ENCODE results near the gene DDX31. TPM values are rescaled to one million over a fixed set of nuclear protein-coding genes. Genes with fewer than 3 reads are reported as not detected.
"Not testable (repeated sequence)": the region's sequence is repeated elsewhere in the genome, so short reads cannot be mapped to it uniquely, and the experiment has no call there.

The DDX31 gene
- polyA plus RNA-seq, 4 donors, result 10.3 to 20.0 (median 15.9) TPM

DNA sequence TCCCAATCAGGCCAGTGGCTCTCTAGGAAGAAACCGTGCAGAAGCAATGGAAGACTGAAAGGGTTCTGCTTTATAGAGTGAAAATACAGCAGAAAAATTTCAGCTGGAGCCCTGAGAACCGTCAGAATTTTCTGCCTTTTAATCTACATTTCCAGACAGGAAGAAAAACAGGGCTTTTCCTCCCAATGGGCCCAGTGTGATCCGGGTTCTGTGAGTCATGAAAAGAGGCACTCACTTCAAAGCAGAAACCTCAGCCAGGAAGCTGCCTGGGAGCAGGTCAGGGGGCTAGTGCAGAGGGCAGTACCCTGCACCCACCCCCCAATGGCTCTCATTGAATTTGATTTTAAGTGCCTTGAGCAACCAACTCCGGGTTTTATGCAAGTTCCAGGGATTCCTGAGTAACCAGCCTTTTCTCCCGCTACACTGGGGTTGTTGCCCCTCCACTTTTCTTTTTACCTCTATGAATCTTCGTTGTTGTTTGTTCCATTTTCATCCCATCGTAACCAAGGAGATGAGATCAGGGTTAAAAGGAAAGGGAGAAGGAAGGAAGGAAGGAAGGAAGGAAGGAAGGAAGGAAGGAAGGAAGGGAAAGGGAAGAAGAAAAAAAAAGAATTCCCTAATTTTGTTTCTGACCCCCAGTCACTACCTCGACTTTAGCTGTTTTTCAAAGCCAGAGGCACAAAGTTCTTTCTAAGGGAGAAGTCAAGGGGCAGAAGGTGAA lies 86.0 kb downstream of the DDX31 start:
- DNase-seq (ENCODE audit: low read depth in 4 of 4, low spot score in 3 of 4), result no peak

DNA sequence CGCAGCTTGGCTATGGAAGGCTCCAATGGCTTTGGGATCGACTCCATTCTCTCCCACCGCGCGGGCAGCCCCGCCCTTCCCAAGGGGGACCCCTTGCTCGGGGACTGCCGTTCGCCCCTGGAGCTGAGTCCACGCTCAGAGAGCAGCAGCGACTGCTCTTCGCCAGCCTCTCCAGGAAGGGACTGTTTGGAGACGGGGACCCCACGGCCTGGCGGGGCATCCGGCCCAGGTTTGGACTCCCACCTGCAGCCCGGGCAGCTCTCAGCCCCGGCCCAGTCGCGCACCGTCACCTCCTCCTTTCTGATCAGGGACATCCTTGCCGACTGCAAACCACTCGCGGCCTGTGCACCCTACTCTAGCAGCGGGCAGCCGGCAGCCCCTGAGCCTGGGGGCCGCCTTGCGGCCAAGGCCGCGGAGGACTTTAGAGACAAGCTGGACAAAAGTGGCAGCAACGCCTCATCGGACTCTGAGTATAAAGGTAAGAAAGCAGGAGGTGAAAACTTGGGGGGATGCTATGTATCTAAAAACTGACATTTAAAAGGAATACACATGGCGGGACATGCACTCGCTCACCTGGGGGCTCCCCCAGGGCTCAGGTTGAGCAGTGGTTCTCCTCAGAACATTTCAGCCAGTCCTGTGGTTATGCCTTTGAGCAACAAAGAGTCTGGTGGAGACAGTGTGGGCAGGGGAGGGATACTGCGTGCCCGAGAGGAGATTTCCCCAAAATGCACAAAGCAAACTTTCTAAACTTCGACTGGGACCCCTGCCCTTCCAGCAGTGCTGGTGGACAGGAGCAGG lies 86.8 kb downstream of the DDX31 start:
- DNase-seq (ENCODE audit: low read depth in 4 of 4, low spot score in 3 of 4), result no peak

DNA sequence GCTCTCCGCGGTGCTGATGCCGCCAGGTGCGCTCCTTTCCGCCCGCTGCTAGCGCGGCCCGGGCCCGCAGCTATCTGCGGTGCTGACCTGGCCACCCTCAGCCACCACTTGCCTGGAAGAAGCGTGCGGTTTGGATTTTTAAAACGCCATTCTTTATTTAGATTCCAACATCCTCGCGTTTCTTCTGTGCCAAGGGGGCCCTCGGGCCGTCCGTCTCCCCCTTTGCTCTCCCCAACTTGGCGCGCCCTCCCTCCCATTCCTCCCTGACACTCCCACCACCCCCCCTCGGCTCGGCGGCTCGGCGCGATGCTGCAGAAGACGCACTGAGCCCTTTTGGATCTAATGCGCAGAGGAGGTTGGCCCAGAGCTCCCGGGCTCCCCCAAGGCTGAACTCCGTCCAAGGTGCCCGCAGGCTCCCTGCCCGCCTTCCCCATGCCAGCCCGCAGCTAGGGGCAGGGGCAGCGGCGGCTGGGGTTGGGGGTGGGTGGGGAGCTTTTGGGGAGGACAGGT lies 87.5 kb downstream of the DDX31 start, which contains the start of gene BARHL1:
TSS of gene BARHL1 (plus strand) at position 331 of the 510 bp plus-strand sequence. CDS start 192 bp downstream, outside the sequence.
- no peak for DNase-seq (ENCODE audit: low read depth in 4 of 4, low spot score in 3 of 4)

DNA sequence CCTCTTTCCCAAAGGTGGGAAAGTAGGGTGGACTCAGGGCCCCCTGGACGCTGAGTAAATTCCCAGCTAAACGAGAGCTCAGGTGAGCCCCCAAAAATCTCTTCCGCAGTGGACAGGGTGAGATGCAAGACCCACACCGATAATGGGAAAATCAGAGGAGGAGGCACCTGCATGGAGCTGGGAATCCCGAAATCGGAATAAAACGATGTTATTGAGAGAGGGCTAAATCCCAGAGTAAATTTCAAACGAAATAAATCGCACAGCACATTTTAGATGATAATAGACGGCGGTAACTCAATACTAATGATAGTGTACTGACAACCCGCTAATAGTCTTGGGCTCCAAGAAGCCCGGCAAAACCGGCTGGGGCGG lies 90.4 kb downstream of the DDX31 start:
- no peak for DNase-seq (ENCODE audit: low read depth in 4 of 4, low spot score in 3 of 4)

DNA sequence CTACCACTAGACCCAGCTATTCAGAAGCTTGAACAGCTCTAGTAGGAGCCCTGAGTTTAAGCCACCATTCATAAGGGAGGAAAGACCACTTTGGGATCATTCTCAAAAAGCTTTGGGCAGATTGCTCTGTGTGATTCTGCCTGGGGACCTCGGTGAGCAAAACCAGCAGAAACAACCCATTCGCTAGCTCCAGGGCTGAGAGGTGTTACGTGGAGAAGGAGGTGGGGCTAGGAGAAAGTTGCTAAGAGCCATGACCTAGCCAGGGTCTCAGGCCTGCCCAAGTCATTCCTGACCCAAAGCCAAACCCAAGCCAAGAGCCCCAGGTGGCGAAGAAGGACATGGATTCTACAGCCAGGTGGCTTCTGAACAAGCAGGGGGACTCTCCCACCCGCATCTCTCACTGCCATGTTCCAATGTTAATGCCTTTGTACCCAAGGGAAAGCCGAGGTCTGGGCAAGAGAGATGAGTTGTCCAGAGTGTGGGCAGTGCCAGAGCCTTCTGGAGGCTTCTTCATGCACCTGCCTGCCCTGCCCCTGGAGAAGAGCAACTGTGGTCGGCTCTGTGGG lies 91.3 kb downstream of the DDX31 start:
- DNase-seq (ENCODE audit: low read depth in 4 of 4, low spot score in 3 of 4), result no peak

DNA sequence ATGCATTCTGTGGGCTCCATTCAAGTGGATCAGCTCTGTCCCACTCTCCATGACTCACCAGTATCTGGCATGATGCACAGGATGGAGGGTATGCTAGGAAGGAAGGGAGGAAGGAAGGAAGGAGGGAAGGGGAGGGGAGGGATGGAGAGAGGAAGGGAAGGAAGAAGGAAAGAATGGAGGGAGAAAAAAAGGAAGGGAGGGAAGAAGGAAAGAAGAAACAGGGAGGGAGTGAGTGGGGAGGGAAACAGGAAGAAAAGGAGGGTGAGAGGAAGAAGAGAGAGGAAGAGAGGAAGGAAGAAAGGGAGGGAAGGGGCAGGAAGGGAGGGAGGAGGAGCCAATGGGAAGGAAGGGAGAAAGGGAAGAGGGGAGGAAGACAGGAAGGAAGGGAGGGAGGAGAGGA lies 92.7 kb downstream of the DDX31 start:
- DNase-seq (ENCODE audit: low read depth in 4 of 4, low spot score in 3 of 4), result no peak

DNA sequence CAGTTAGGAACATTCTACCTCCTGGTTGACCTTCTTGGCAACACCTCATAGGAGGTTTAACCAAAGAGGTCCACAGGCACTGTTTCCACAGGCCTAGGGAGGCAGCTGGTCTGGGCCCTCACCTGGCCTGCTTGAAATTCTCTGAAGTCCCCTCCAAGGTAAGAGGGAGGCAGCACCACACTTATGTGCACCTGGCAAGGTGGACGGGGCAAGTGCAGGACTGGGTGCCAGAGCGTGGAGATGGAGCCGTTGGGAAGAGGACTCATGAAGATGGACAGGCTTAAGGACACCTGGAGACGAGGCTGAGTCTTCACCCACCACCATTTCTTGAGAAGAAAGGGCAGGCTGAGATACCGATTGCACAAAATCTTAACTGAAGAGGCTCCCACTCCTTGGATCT lies 94.0 kb downstream of the DDX31 start:
- no peak for DNase-seq (ENCODE audit: low read depth in 4 of 4, low spot score in 3 of 4)

DNA sequence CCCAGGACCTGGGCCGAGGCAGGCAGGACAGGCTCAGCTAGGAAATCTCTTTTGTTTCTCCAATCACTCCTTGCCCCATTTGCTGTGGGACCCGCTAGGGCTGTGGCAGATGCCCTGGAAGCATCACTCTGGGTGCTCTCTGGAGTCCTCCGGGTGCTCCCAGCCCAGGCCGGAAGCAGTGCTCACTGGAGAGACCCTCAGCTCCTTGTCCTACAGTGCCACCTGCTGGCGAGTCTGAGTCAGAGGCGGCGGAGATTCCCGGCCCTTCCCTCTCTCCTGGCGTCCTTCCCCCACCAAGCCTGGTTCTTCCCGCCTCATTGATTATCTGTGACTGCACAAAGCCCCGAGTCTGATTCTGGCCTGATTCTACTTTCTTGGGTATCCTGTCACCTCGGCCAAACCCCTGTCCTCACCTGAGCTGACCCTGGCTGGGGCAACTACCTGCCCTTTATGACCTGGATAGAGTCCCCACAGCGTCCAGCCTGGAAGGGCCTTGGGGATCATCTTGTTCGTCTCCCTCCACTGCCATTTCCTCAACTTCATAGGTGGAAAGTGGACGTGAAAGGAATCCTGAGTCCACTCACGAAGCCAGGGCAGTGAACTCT lies 94.7 kb downstream of the DDX31 start:
- DNase-seq (ENCODE audit: low read depth in 4 of 4, low spot score in 3 of 4), result peak in 3 of 4 donors; percentile 51 to 57 (median 55)

DNA sequence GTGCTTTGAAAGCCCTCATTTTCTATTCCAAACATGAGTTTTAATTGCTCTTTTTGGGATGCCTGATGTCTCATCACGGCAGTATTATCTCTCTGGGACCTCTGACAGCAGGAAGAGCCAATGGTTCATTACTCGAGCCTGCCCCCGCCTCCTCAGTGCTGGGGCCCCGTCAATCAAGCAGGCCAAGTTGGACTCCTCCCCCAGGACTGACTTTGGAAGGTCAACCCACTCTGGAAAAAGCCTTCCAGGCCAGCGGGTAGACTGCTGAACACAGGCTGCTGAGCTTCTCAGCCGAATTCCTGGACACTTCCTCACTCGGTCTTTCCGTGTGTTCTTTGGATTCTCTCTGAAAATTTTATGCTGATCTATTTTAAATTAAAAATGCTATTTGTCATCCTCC lies 96.9 kb downstream of the DDX31 start:
- DNase-seq (ENCODE audit: low read depth in 4 of 4, low spot score in 3 of 4), result no peak

DNA sequence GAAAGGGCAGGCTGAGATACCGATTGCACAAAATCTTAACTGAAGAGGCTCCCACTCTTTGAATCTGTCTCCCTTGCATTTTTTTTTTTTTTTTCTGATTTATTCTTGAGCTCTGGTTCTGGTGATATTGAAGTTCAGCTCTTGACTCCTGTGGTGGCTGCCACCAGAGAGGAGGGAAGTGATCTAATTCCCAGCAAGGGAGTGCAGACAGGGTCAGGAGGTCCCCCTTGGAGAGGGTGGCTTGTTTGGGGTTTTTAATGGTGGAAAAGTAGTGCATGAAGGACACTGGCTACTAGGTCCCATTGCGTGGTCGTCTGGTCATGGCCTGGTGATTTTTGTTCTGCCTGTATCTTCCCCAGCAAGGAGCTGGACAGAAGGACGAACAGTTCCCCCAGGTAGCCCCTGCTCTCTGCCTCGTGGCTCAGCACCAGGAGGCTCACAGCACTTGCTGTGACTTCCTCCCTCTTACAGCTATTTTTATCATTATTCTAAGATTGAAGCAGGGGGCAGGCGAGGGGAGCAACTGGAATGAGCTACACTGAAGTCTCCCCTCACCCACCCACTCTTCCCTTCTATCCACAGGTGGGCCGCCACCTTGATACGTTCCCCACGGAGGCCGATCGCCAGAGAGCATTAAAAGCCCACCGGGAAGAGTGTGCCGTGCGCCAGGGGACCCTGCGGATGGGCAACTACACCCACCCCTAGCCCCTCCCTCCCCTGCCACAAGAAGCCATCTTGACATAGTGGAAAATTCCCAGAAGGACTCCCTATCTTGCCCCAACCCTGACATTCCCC lies 97.8 kb downstream of the DDX31 start:
- DNase-seq (ENCODE audit: low read depth in 4 of 4, low spot score in 3 of 4), result no peak

DNA sequence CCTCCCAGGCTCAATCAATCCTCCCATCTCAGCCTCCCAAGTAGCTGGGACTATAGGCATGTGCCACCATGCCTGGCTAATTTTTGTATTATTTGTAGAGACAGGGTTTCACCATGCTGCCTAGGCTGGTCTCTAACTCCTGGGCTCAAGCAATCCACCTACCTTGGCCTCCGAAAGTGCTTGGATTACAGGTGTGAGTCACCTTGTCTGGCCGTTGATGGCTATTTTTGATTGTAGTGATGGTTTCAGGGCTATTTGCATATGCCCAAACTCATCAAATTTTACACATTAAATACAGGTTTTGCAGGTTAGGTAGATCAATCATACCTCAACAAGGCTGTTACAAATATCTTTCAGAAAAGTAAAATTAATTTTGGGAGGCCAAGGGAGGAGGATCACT lies 101.0 kb downstream of the DDX31 start:
- not testable (repeated sequence) for DNase-seq (ENCODE audit: low read depth in 4 of 4, low spot score in 3 of 4)

DNA sequence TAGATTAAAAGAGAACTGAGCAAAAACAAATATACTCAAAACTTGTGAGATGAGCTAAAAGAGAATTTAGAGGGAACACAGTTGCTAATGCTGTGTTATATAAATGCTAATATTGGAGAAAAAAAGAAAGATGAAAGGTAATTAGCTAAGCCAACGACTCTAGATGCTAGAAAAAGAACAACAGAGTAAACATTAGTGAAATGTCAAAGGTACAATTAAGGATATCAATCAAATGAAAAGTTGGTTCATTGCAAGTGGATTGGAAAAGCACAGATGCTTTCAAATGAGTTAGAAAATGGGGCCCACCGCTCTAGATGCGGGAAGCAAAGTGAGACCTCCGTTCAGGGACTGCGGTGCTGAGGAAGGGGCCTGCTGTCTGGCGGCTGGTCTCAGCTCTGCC lies 105.3 kb downstream of the DDX31 start:
- DNase-seq (ENCODE audit: low read depth in 4 of 4, low spot score in 3 of 4), result no peak

DNA sequence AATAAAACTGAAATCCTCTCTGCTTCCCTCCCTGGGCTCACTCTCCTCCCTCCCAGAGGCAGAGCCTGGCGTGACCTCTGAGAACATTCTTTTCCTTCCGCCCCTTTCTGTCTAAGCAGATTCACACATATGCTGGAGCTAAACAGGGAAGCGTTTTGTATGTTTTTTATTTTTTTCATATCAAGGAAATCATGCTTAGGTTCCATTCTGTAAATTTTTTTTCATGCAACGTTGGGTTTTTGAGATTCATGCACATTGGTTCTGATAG lies 107.5 kb downstream of the DDX31 start:
- no peak for DNase-seq (ENCODE audit: low read depth in 4 of 4, low spot score in 3 of 4)

DNA sequence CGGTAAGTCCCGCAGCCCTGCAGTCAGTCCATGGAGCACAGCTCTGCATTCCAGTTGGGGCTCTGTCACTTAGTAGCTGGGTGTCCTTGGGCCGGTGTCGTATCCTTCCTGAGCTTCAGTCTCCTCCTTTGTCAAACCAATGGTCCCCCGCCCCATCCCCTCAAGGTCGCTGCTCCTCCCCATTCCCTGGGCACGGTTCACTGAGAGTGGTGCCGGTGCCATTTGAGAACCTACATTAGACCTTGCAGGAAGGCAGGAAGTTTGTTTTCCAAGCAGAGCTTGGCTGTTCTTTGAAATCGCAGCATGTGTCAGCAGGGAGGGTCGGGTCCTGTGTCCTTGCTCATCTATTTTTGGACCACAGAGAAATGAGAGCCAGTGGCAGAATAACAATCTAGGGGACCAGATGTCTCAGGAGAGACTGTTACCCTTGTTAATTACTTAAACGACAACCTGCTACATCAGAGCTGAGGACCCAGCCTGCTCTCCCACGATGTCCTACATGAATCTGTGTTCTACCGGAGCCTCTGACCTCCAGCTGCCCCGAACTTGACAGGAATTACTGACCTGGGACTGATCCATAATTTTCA lies 109.1 kb downstream of the DDX31 start:
- DNase-seq (ENCODE audit: low read depth in 4 of 4, low spot score in 3 of 4), result no peak

DNA sequence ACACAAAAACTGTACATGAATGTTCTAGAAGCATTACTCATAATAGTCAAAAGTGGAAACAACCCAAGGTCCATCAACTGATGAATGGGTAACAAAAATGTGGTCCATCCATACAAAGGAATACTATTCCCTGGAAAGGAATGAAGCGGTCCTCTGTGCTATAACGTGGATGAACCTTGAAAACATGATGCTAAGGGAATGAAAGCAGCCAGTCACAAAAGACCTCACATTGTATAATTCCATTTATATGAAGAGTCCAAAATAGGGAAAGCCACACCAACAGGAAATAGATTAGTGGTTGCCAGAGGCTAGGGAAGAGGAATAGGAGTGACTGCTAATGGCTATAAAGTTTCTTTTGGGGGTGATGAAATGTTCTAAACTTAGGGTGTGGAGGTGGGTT lies 110.1 kb downstream of the DDX31 start:
- DNase-seq (ENCODE audit: low read depth in 4 of 4, low spot score in 3 of 4), result no peak

DNA sequence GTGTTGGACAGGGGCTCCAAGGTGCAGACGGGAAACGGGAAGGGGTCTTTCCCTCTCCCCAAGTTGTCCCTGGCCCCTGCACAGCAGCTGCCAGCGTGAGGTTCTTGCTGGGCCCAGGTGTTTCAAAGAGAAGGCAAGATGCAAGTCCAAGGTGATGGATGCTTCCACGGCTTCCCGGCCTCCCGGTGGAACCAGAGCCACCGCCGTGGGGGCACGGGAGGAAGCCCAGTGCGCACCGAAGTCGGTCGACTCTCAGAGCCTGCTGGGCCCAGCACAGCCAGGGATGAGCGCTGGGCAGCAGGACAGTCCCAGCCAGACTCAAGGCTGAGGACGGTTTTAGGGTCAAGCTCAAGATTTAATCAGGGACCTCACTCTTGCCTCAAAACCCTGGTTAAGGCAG lies 112.6 kb downstream of the DDX31 start:
- no peak for DNase-seq (ENCODE audit: low read depth in 4 of 4, low spot score in 3 of 4)

DNA sequence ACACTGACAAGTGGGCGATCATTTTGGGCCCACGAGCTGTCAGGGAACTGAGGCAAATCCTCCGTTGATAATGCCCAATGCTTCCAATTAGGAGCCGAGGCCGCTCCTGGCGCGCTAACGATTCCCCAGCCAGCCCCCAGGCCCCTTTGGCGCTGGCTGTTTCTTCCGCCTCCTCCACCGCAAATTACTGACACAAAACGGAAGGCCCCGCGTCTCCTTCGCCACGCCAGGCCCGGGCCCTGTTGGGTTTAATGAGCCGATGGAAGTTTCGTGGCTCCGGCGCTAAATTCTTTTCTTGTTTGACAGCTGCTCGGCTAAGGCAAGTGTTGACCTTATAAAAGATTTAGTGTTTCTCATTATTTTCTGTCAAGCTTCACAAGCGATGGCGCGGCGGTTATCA lies 113.1 kb downstream of the DDX31 start:
- no peak for DNase-seq (ENCODE audit: low read depth in 4 of 4, low spot score in 3 of 4)

DNA sequence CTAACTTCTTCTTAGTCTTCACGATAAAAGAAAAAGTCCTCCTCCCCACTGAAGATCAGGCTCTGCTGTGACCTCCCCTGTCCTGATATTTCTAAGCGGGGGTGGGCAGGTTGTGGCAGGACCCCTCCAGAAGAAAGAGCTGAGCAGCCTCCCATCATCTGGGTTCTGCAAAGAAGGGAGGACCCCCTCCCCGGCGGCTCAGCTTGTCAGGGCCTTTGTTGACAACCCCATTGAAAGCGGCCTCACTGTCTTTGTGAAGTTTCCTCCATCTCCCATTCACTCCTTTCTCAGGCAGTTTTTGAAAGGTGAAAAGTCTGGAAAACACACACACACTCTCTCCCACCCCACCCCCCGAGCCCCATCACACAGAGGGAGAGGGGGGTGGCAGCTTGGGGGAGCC lies 113.5 kb downstream of the DDX31 start:
- no peak for DNase-seq (ENCODE audit: low read depth in 4 of 4, low spot score in 3 of 4)

DNA sequence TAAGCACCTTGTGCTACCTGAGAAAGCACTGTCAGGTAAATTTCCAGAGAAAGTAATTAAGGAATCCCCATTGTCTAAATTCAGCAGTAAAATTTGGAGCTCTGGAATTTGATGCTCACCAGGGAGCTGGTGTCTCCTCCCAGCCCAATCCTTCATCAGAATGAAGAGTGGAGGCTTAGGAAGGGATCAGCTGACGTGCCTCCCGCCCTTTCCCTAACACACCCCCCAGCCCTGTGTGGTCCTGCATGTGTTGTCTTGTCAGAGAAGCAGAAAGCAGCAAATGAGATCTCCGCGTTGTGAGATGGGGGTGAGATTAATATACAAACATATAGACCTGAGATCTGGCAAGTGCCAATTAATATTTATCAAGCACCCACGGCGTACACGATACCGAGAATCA lies 114.3 kb downstream of the DDX31 start:
- no peak for DNase-seq (ENCODE audit: low read depth in 4 of 4, low spot score in 3 of 4)

DNA sequence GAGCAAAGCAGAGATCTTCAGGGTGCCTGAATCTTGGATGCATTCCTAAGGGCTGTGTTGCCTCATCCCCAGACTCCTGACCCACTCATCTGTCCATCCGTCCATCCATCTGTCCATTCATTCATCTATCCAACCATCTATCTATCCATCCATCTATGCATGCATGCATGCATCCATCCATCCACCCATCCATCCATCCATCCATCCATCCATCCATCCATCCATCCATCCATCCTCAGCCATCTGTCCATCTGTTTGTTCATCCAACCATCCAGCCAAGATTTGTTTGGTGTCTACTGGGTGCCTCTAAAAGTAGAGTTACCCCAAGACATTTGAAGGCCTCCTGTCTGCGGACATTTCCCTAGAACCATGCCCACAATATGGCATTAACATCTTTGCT lies 115.0 kb downstream of the DDX31 start:
- DNase-seq (ENCODE audit: low read depth in 4 of 4, low spot score in 3 of 4), result no peak
